ENCODE data around the gene EID2.

Gene EID2

GRCh38 chr19:39555883-39556282 is 15.9 kb upstream of the EID2 start:
- intact Hi-C loops (cut with DNase I; ENCODE audit: low total_unique reads), result no loop called here
- no peak overlapping the region for H3K4me3 ChIP-seq
- no peaks in the 10 kb centered on the region for H3K36me3 ChIP-seq
- H3K9me3 ChIP-seq, result no peaks in the 10 kb centered on the region
- TF ChIP-seq CTCF (IDR thresholded peaks at IDR 0.05), result no peak
- no peak for DNase-seq
- no peak overlapping the region for H3K27ac ChIP-seq
- H3K27me3 ChIP-seq, result peaks cover 0 to 18% of the 10 kb centered on the region in 2 donors
- no peaks in the 10 kb centered on the region for H3K4me1 ChIP-seq

- no peak for DNase-seq
- H3K9me3 ChIP-seq, result no peaks in the 10 kb centered on the region
- intact Hi-C loops (cut with DNase I; ENCODE audit: low total_unique reads), result no loop called here
Observed at GRCh38 chr19:39554701-39555311, 14.8 kb upstream of the EID2 start.

GRCh38 chr19:39553082-39553652 is 13.2 kb upstream of the EID2 start:
- intact Hi-C loops (cut with DNase I; ENCODE audit: low total_unique reads), result no loop called here
- Histone ChIP-seq H3K27ac (no peak overlapping the region), H3K36me3 (no peaks in the 10 kb centered on the region), H3K4me1 (no peaks in the 10 kb centered on the region), H3K27me3 (peaks cover 0 to 18% of the 10 kb centered on the region in 2 donors), H3K4me3 (no peak overlapping the region), H3K9me3 (no peaks in the 10 kb centered on the region)
- no peak for DNase-seq
- TF ChIP-seq CTCF (IDR thresholded peaks at IDR 0.05), result no peak

More at GRCh38 chr19:39554701-39555311, 14.8 kb upstream of the EID2 start:
- no peaks in the 10 kb centered on the region for H3K4me1 ChIP-seq
- no peaks in the 10 kb centered on the region for H3K36me3 ChIP-seq
- H3K4me3 ChIP-seq, result no peak overlapping the region
- no peak for TF ChIP-seq CTCF (IDR thresholded peaks at IDR 0.05)
- H3K27ac ChIP-seq, result no peak overlapping the region
- peaks cover 0 to 18% of the 10 kb centered on the region in 2 donors for H3K27me3 ChIP-seq

- intact Hi-C loops (cut with DNase I; ENCODE audit: low total_unique reads), result no loop called here
- Histone ChIP-seq H3K9me3 (no peaks in the 10 kb centered on the region), H3K4me1 (no peaks in the 10 kb centered on the region), H3K27ac (no peak overlapping the region), H3K4me3 (no peak overlapping the region), H3K36me3 (no peaks in the 10 kb centered on the region), H3K27me3 (peaks cover 0 to 24% of the 10 kb centered on the region in 2 donors)
- DNase-seq, result no peak
- no peak for TF ChIP-seq CTCF (IDR thresholded peaks at IDR 0.05)
Observed at GRCh38 chr19:39550197-39550596, 10.2 kb upstream of the EID2 start.

GRCh38 chr19:39546599-39546998 is 6.6 kb upstream of the EID2 start:
- Histone ChIP-seq H3K27ac (no peak overlapping the region), H3K4me3 (no peak overlapping the region), H3K27me3 (peaks cover 0 to 9% of the 10 kb centered on the region in 2 donors), H3K36me3 (no peaks in the 10 kb centered on the region), H3K4me1 (no peaks in the 10 kb centered on the region), H3K9me3 (no peaks in the 10 kb centered on the region)
- intact Hi-C loops (cut with DNase I; ENCODE audit: low total_unique reads), result no loop called here
- DNase-seq, result no peak
- TF ChIP-seq CTCF (IDR thresholded peaks at IDR 0.05), result no peak
